HepG2 (cell line): ENCODE data around the gene HEY2. TPM values are rescaled to one million over a fixed set of nuclear protein-coding genes. Genes with fewer than 3 reads are reported as not detected.

Experiments
- ATAC-seq: fragments of 200-7000 bp; cut with Tn5 transposase; 3 replicates; pipeline ENCODE4 v1.9.1; 2020; ENCODE audit warnings: mild to moderate bottlenecking, moderate library complexity
- BruUV-seq: library from RNA; stranded (reverse); fragments of 400-500 nt; replicated peaks from 2 replicates; lab custom pipeline; 2021; lab: Mats Ljungman, UMichigan
- CTCF ChIA-PET: fragments of 300-600 bp; formaldehyde crosslinking; extraction: SDS; loops from one replicate; lab custom pipeline; 2021; ENCODE audit warnings: low total read pairs, inconsistent platforms, low intra/inter-chr PET ratio; lab: Yijun Ruan, JAX
- POLR2A ChIA-PET: fragments of 350-600 bp; sonication (Branson Sonifier 250); formaldehyde crosslinking; loops from one replicate; lab custom pipeline; 2020; ENCODE audit warnings: antibody characterized with exemption, inconsistent platforms; lab: Yijun Ruan, JAX
- DNase-seq: peaks from one replicate; pipeline ENCODE4 v3.0.0-alpha.2; 2015; ENCODE audit warnings: low spot score
- FAIRE-seq: peaks from 3 replicates; lab custom pipeline; 2011; peaks lifted over from hg19 to GRCh38; lab: Jason Lieb, UNC
- H2AFZ ChIP-seq: one replicate; pipeline ENCODE4 v1.6.1; 2011; ENCODE audit warnings: low read length, inconsistent platforms
- H3K27ac ChIP-seq: fragments of 300-600 bp; 3 replicates; pipeline ENCODE4 v1.8.0; 2011; ENCODE audit warnings: mixed run types, mild to moderate bottlenecking, mixed read lengths, low read length, inconsistent platforms; ENCODE audit not compliant: insufficient read depth; ENCODE audit errors: extremely low read length
- H3K27me3 ChIP-seq, 2 experiments: fragments of 200-600 bp in 1 of 2; 2 replicates in 1 of 2; 3 replicates in 1 of 2; pipeline versions ENCODE4 v1.6.0 to v1.8.0; 2011; ENCODE audit warnings: low read length in 2 of 2, mild to moderate bottlenecking in 2 of 2, moderate library complexity in 2 of 2, inconsistent platforms in 1 of 2; ENCODE audit not compliant: insufficient read depth in 2 of 2, control insufficient read depth in 1 of 2
- H3K36me3 ChIP-seq, 2 experiments: fragments of 200-600 bp in 1 of 2; replicated peaks in 1 of 2; 2 replicates in 1 of 2; 3 replicates in 1 of 2; pipeline versions ENCODE4 v1.5.1 to v1.8.0; 2011; ENCODE audit warnings: low read length in 2 of 2, inconsistent platforms in 1 of 2; ENCODE audit not compliant: insufficient read depth in 2 of 2, control insufficient read depth in 1 of 2
- H3K4me1 ChIP-seq: 2 replicates; pipeline ENCODE4 v1.5.1; 2012; ENCODE audit warnings: low read length, inconsistent platforms; ENCODE audit not compliant: insufficient read depth
- H3K4me2 ChIP-seq: 2 replicates; pipeline ENCODE4 v1.6.0; 2011; ENCODE audit warnings: low read depth, low read length, inconsistent platforms
- H3K4me3 ChIP-seq, 3 experiments: fragments of 200-600 bp in 1 of 3; sonication (generic), shearing (Covaris generic) in 1 of 3; replicated peaks in 1 of 3; 2 replicates each; pipeline ENCODE4 v1.5.1; 2011 to 2016; ENCODE audit warnings: low read length in 3 of 3, inconsistent platforms in 2 of 3, low read depth in 2 of 3, mild to moderate bottlenecking in 2 of 3, control low read depth in 1 of 3, mixed read lengths in 1 of 3; ENCODE audit not compliant: insufficient read depth in 1 of 3
- H3K79me2 ChIP-seq: one replicate; pipeline ENCODE4 v1.6.1; 2011; ENCODE audit warnings: low read length, inconsistent platforms; ENCODE audit not compliant: insufficient read depth
- H3K9ac ChIP-seq: 2 replicates; pipeline ENCODE4 v1.6.0; 2011; ENCODE audit warnings: mild to moderate bottlenecking, low read depth, low read length, inconsistent platforms; ENCODE audit not compliant: insufficient read depth
- H3K9me3 ChIP-seq: 2 replicates; pipeline ENCODE4 v1.5.1; 2012; ENCODE audit warnings: mild to moderate bottlenecking, low read length
- H4K20me1 ChIP-seq: 2 replicates; pipeline ENCODE4 v1.6.0; 2011; ENCODE audit warnings: inconsistent platforms, mild to moderate bottlenecking, low read length, moderate library complexity; ENCODE audit not compliant: insufficient read depth
- PHB2 ChIP-seq: fragments of 450-650 bp; IDR thresholded peaks from 2 replicates; pipeline ENCODE4 v1.6.1; 2018; ENCODE audit not compliant: partially characterized antibody
- ZNF367 ChIP-seq: sonication (generic); formaldehyde crosslinking; IDR thresholded peaks from 2 replicates; pipeline ENCODE4 v1.4.0; 2020; ENCODE audit warnings: missing genetic modification reagents, borderline replicate concordance
- ZNF609 ChIP-seq: sonication (generic); formaldehyde crosslinking; IDR thresholded peaks from 2 replicates; pipeline ENCODE4 v1.4.0; 2020; ENCODE audit warnings: mild to moderate bottlenecking, missing genetic modification reagents, borderline replicate concordance
- ZNF839 ChIP-seq: sonication (generic); formaldehyde crosslinking; IDR thresholded peaks from 2 replicates; pipeline ENCODE4 v1.4.0; 2020; ENCODE audit warnings: missing genetic modification reagents, mild to moderate bottlenecking, borderline replicate concordance
- WGBS: methylation state at CpG from one replicate; pipeline ENCODE4 v1.1.6; 2017; ENCODE audit warnings: low lambda C conversion rate; 5-methylcytosine and 5-hydroxymethylcytosine counted together
- in situ Hi-C: cut with HindIII; loops from 2 replicates; pipeline ENCODE4 v1.10.0; 2017; ENCODE audit warnings: low pct_unique_long_range_greater_than_20kb; ENCODE audit not compliant: extremely low pct_ligation_motif_present
- intact Hi-C: fragments of 100-400 bp; cut with micrococcal nuclease; formaldehyde crosslinking; loops from one replicate; pipeline ENCODE4 v1.10.0; 2022; ENCODE audit not compliant: unreplicated experiment
- polyA plus RNA-seq, 8 experiments: library from polyadenylated mRNA; depleted of rRNA in 3 of 8; stranded (reverse) in 7 of 8; unstranded in 1 of 8; fragments of >200 nt; fragmentation: Illumina TruSeq in 4 of 8; extraction: Trizol in 4 of 8; gene quantifications; 2 replicates each; pipeline versions ENCODE4 v1.2.1 to v1.2.3, GENCODE V29; 2011 to 2016; ENCODE audit warnings: low read depth in 4 of 8, missing spikeins in 1 of 8, mixed read lengths in 1 of 8; ENCODE audit not compliant: insufficient read depth in 1 of 8
- total RNA-seq, 5 experiments: library from RNA; depleted of rRNA; stranded (reverse); fragments of >200 nt; fragmentation: Illumina TruSeq; extraction: Trizol; gene quantifications; 2 replicates each; pipeline ENCODE4 v1.2.3, GENCODE V29; 2016; ENCODE audit warnings: low read depth in 1 of 5
- TF ChIP-seq, protein P1 (sequence below), 2 experiments: sonication (generic) in 1 of 2; formaldehyde crosslinking in 1 of 2; IDR thresholded peaks; 2 replicates each; pipeline versions ENCODE4 v1.5.1 to v1.6.1; 2011 to 2020; ENCODE audit warnings: borderline replicate concordance in 1 of 2, low read depth in 1 of 2, low read length in 1 of 2, mild to moderate bottlenecking in 1 of 2, missing genetic modification reagents in 1 of 2, moderate library complexity in 1 of 2

Gene HEY2
- total and polyA plus RNA-seq, 2 of the 13 experiments (the other 11 are each of a cell fraction or from before 2014, with no cell fraction given), result 0.04 TPM

GRCh38 chr6:125810445-125810844 lies 61.0 kb downstream of the HEY2 start:
- Histone ChIP-seq H3K79me2 (no peaks in the 10 kb centered on the region), H4K20me1 (no peaks in the 10 kb centered on the region), H3K4me1 (peaks cover 12% of the 10 kb centered on the region), H3K4me3 (no peak overlapping the region), H3K27ac (no peak overlapping the region), H3K36me3 (no peaks in the 10 kb centered on the region; a peak in 1 of 5 replicates), H2AFZ (no peak overlapping the region), H3K27me3 (no peaks in the 10 kb centered on the region), H3K4me2 (no peak overlapping the region), H3K9ac (no peak overlapping the region), H3K9me3 (no peaks in the 10 kb centered on the region)
- CTCF ChIA-PET, result no interaction called here
- no peak for DNase-seq
- no peak for FAIRE-seq
- BruUV-seq, result no TSS peak
- no peak for ATAC-seq
- in situ Hi-C loops, result no loop called here
- POLR2A ChIA-PET, result interaction anchor here (1.2 kb wide), 1 partner anchor 20 kb away, joined by 4 read pairs; the partner anchor contains the start of gene NCOA7
- 96% methylated on average over 1 of the region's 1 CpG for WGBS
- TF ChIP-seq ZNF609 (CRISPR knock-in tag) (no peak), PHB2 (no peak), ZNF839 (CRISPR knock-in tag) (no peak), ZNF367 (CRISPR knock-in tag) (no peak)
- TF ChIP-seq, protein P1, sequence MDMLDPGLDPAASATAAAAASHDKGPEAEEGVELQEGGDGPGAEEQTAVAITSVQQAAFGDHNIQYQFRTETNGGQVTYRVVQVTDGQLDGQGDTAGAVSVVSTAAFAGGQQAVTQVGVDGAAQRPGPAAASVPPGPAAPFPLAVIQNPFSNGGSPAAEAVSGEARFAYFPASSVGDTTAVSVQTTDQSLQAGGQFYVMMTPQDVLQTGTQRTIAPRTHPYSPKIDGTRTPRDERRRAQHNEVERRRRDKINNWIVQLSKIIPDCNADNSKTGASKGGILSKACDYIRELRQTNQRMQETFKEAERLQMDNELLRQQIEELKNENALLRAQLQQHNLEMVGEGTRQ (IDR thresholded peaks at IDR 0.05; ENCODE audit: low read depth, low read length), result no peak
- TF ChIP-seq, protein P1 (CRISPR knock-in tag; IDR thresholded peaks at IDR 0.05; ENCODE audit: borderline replicate concordance), result no peak
- intact Hi-C loops, result no loop called here

Other genes starting within 250 kb of the HEY2 start
- 13.6 and 24.3 TPM in 2 replicates for gene NCOA7, start 41.3 kb downstream of the HEY2 start, total RNA-seq (2016; rRNA removed; fragmentation: Illumina TruSeq; extraction: Trizol)
- 18.7 and 20.8 TPM in 2 replicates for gene NCOA7, start 41.3 kb downstream of the HEY2 start, polyA plus RNA-seq (2011; rRNA removed)
- 22.8 and 33.0 TPM in 2 replicates for gene HINT3, start 207.1 kb downstream of the HEY2 start, total RNA-seq (2016; rRNA removed; fragmentation: Illumina TruSeq; extraction: Trizol)
- gene HINT3, start 207.1 kb downstream of the HEY2 start, polyA plus RNA-seq (2011; rRNA removed), result 2.8 and 3.1 TPM in 2 replicates
- 66.0 and 81.9 TPM in 2 replicates for gene TRMT11, start 236.9 kb downstream of the HEY2 start, total RNA-seq (2016; rRNA removed; fragmentation: Illumina TruSeq; extraction: Trizol)
- 31.9 and 42.2 TPM in 2 replicates for gene TRMT11, start 236.9 kb downstream of the HEY2 start, polyA plus RNA-seq (2011; rRNA removed)